ENCODE results near the gene NANOS1. TPM values are rescaled to one million over a fixed set of nuclear protein-coding genes. Genes with fewer than 3 reads are reported as not detected.
"Not testable (repeated sequence)": the region's sequence is repeated elsewhere in the genome, so short reads cannot be mapped to it uniquely, and the experiment has no call there.

NANOS1 gene
- total RNA-seq, 1 donor from 2014 or later: 3.1 TPM

DNA sequence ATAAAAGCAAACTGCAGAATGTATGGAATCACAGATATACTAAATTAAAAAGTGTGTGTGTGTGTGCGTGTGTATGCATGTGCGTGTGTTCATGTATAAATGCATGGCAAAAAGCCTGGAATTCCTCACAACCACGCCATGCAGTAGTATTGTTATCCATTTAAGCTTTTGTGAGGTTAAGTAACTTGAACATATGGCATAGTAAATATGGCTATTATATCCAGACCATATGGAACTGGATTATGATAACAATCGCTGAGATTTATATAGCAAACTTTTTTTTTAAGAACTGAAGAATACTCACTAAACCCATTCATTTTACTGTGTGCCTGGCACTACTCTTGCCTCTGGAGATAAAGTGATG lies 22.3 kb upstream of the NANOS1 start:
- DNase-seq (ENCODE audit: low spot score): no peak

DNA sequence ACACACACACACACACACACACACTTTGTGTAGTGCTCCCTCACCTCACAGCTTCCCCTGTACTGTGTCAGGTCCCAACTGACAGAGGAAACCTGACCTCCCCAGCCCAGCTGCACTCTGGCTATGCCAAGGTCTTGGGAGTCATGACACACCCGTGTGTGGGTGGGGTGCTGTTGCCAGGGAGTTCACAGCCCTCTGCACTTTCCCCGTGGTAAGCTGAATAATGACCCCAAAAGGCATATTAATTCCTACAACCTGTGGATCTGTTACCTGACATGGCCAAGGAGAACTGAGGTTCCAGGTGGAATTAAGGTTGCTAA lies 8.9 kb upstream of the NANOS1 start:
- DNase-seq (ENCODE audit: low spot score): no peak

DNA sequence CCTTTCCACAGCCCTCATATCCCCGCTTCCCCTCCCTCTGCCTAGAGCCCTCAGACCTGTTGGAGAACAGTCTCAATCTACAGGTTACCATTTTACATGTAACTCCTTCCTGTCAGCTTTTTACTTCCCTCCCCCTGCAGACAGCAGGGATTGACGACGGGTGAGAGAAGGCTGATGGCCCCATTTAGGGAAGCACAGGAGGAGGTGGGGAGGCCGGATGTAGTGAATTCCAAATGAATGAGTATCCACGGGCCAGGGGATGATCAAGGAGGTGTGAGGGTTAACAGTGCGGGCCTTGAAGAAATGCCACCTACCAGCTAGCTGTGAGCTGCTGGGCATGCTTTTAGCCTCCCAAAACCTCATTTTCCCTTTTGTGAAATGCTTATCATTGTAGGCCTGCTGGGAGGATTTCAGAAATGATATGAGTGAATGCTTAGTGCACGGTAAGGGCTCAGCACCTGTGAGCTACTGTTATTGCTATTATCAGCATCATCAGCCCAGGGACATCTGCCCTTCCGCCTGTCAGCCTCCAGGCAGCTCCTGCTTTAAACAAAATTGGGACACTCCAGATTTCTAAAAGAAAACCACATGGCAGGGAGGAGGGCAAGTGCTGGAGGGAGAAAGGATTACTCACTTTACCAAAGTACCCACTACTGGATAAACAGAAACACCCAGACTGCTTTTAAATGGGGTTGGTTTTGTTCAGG lies 6.5 kb upstream of the NANOS1 start:
- no peak for DNase-seq (ENCODE audit: low spot score)

DNA sequence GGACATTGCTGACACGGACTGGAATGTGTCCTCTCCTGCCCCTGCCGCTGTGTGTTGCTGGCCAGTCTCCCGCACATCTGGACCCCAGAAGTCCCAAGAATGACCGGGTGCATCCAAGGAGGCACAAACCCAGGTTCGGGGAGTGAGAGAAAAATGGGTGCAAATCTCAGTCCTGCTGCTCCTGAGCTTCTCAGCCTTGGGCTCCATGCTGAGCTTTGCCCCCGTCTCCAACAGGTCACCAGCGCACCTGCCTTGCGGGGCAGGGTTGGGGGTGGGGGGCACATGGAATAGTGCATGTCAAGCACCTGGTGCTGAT lies 6.0 kb upstream of the NANOS1 start:
- no peak for DNase-seq (ENCODE audit: low spot score)

DNA sequence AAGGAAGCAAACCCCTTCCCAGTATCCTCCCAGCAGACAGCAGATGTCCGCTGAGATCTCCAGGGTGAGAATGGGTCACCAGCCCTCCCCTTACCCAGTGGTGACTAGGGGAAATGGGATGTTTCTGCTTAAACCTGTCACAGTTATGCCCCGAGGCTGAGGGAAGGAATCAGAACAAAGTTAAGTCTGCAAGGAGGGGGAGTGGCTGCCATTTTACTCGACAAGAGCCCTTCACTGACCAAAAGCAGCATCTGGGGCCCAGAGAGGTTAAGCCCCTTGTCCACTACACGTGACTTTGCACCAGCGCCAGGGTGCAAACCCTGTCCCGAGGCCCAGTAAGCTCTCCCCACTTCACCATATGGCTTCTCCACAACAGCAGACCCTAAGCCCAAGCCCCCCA lies 4.6 kb upstream of the NANOS1 start:
- no peak for DNase-seq (ENCODE audit: low spot score)

DNA sequence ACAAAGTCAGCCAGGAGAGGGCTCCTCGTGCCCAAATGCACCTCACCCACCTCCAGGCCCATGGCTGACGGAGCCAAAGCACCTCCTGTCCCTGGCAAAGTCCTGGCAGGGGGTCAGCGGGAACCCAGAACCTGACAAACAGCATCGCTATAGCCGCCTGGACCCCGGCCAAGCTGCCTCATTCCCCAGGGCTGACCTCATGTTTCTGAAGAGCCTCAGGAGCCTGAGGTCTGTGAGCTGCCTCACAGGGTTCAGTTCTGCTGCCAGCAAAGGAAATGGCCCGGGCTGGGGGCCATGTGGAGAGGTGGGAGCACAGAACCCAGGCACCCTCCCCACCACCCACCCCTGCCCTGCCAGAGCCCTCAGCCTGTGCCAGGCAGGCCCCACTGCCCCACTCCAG lies 4.2 kb upstream of the NANOS1 start:
- DNase-seq (ENCODE audit: low spot score): peak; percentile 78

DNA sequence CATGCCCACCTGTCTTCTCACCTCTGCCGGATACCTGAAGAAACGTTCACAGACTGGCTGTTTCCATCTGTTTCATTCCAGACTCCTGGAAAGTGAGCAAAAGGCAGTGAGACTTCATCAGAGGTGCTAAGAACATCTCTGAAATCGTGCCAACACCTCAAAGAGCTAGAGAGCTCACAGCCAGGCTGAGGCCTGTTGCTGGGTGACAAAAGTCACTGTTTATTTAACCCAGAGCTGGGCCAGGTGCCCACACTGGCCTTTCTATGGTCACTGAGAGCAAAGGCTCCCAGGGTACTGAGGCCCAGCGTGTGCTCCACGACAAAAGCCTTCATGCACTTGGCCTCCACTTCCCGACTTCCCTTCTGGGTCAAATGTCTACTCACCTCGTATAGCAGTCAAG lies 3.7 kb upstream of the NANOS1 start:
- DNase-seq (ENCODE audit: low spot score): no peak

DNA sequence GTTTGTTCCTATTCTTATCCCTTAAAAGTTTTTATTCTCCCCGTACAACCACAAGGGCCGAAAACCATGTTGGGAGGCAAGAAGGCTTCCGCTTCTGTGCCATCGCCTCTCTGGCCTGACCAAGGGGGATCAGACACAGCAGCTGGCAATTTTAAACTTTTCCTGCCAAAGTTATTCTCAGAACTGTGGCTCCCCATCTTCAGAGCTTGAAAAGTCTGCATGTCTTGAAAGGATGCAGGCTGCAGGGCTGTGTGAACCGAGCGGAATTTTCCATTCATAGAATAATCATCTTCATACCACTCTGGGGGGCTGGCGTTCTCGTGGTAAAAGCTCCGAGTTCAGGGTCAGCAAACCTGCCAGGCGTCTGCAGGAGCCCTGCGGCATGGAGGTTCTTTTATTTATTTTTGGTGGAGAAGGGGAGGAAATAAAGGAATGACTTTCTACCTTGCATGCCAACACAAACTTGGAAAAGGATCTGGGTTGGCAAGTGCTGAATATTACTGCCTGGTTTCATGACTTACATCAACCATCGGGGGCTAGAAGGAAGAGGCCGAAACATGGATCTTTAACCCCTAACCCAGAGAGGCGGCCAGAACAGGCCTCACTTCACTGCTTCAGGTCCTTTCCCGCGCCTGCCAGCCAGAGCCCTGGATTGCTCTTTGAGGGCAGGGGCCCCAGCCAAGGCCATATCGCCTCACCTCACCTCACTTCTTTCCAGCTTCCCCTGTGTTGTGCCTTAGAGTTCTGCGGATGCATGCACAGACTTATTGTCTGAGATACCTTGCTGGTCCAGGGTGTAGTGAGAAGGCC lies 3.0 kb upstream of the NANOS1 start:
- no peak for DNase-seq (ENCODE audit: low spot score)

DNA sequence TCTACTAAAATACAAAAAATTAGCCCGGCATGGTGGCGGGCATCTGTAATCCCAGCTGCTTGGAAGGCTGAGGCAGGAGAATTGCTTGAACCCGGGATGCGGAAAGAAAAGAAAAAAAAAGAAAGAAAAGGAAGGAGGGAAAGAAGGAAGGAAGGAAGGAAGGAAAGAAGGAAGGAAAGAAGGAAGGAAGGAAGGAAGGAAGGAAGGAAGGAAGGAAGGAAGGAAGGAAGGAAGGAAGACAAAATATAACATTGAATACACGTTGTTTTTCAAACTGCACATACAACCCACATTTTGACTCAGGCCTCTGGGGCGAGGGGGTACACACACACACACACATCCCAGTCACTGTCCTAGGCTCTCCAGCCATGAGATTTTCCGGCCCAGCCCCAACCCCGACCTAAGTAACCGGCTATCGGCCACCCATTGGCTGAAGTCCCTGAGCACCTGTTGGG lies 1.0 kb upstream of the NANOS1 start:
- DNase-seq (ENCODE audit: low spot score): not testable (repeated sequence)

DNA sequence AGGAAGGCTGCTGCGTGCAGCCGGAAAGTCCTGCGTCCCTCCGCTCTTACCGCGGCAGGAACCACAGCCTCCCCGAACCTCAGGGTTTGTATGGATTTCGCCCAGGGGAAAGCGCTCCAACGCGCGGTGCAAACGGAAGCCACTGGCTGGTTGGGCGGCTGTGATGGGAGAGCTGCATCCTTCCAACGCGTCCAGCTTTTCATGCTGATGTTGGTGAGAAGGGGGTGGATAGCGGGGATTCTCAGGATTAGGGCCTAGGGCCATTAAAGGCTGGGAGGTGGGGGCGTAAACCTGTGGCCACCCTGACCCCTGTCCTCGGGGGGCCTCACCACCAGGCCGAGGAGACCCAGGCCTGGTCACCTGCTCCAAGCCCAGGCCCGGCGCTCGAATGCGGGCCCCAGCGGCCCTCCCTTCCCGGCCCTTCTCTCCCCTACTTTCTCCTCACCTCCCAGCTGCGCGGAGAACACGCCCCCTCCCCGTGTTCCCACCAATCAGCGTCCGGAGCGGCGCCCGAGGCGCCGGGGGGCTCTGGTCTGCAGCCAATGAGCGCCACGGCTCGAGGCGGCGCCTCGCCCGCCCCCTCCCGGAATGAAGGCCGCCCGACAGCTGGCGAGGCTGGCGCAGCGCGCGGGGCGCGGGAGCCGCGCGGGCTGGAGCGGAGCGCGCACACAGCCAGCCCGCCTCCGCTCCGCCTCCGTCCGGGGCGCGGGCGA lies 458 bp upstream of the NANOS1 start:
- DNase-seq (ENCODE audit: low spot score): peak; percentile 95

DNA sequence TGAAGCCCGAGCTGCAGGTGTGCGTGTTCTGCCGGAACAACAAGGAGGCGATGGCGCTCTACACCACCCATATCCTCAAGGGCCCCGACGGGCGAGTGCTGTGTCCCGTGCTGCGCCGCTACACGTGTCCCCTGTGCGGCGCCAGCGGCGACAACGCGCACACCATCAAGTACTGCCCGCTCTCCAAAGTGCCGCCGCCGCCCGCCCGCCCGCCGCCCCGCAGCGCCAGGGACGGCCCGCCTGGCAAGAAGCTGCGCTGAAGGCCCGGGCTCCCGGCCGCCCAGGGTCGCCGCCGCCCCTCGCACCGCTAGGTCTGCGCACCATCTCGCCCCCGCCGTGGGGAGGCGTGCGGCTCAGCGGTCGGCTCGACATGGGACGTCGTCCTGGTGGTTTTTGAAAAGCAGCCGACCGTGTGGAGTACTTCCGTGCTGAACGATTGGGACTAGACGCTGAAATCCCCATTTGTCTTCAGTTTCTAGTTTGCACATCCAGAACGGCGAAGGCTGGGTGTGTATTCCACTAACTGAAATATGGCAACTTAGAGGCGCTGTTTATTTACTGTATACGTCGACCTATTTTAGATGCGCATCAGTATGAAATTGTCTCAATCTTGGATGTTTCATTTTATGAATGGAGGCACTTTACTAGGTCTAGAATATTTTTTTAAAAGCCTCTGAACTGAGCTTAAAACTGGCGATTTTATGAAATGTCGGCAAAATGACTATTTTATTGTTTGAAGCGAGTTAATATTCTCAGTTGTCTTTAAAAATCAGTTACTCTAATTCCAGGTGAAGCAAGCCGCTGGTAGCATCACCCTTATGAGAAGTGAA lies 1.1 kb downstream of the NANOS1 start:
- peak; percentile 42 for DNase-seq (ENCODE audit: low spot score)

DNA sequence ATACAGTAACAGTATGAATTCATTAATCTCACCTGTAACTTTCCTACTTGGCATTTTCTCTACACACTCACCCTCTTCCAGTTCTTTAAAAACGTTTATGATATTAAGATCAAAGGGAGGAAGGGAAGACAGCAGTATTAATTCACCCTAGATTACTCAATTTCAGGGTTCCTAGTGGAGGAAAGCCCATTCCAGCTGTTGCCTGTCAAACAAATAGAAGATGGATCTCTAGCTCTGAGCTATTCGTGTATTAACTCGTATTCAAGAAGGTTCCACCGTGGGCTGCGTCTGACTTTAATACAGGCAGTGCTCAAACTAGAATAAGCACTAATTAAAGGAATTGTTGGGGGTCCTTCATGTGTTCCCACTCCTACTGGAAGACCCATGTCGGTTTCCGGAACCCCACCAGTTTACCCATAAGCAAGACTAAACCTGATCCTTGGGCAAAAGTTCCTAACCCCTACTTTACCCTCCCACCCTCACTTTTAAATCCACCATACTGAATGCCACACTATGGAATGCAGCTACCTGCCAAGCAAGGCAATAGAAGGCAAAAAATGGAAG lies 2.1 kb downstream of the NANOS1 start:
- DNase-seq (ENCODE audit: low spot score): no peak

DNA sequence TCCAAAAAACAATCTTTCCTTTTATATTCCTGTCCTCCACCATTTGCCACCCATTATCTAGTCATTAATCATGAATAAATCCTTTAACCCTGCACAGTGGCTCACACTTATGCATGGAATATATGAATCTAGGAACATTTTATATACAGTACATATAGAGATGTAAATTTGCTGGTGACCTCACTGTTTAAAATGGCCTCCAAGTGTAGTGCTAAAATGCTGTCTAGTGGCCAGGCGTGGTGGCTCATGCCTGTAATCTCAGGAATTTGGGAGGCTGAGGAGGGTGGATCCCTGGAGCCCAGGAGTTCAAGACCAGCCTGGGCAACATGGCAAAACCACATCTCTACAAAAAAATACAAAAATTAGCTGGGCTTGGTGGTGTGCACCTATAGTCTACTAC lies 9.6 kb downstream of the NANOS1 start:
- DNase-seq (ENCODE audit: low spot score): no peak

DNA sequence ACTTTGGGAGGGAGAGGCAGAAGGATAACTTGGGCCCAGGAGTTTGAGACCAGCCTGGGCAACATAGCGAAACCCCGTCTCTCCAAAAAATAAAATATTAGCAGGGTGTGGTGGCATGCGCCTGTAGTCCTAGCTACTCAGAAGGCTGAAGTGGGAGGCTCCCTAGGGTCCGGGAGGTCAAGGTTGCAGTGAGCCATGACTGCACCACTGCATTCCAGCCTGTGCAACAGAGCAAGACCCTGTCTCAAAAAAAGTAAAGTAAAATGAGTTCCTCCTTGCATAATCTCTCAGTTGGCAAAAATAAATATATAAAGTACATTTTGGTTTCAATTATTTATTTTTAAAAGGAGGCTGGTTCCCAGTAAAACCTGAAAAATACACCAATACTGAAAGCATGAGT lies 11.8 kb downstream of the NANOS1 start:
- no peak for DNase-seq (ENCODE audit: low spot score)

DNA sequence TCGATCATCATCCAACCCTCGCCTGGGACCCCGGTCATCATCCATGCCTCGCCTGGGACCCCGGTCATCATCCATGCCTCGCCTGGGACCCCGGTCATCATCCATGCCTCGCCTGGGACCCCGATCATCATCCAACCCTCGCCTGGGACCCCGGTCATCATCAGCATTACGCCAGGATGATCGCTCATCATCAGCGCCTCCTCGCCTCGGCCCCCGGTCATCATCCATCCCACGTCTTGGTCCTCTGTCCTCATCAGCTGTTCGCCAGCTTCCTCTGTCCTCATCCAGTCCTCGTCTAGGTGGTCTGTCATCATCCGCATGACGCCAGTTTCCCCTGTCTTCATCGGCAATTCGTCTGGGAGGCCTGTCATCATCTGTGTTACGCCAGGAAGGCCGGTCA lies 12.7 kb downstream of the NANOS1 start:
- DNase-seq (ENCODE audit: low spot score): no peak

DNA sequence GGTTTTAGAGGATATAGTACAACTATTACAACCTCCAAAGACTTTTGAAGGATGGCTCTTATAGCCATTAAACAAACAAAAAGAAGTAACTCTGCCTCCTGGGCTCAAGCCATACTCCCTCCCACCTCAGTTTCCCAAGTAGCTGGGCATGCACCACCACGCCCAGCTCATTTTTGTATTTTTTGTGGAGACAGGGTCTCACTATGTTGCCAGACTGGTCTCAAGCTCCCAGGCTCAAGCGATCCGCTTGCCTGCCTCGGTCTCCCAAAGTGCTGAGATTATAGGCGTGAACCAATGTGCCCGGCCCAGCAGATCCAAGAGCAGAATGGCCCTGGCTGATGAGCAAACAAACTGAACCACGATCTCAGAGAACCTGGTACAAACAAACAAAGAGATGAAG lies 16.0 kb downstream of the NANOS1 start:
- DNase-seq (ENCODE audit: low spot score): no peak

DNA sequence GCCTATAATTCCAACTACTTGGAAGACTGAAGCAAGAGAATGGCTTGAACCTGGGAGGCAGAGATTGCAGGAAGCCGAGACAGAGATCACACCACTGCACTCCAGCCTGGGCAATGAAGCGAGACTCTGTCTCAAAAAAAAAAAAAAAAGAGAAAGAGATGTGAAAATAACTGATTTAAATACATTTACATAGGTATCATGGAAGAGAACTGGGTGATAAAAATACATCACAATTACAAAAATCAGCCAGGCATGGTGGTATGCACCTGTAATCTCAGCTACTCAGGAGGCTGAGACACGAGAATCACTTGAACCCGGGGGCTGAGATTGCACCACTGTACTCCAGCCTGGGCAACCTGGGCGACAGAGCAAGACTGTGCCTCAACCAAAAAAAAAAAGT lies 19.8 kb downstream of the NANOS1 start:
- DNase-seq (ENCODE audit: low spot score): no peak

DNA sequence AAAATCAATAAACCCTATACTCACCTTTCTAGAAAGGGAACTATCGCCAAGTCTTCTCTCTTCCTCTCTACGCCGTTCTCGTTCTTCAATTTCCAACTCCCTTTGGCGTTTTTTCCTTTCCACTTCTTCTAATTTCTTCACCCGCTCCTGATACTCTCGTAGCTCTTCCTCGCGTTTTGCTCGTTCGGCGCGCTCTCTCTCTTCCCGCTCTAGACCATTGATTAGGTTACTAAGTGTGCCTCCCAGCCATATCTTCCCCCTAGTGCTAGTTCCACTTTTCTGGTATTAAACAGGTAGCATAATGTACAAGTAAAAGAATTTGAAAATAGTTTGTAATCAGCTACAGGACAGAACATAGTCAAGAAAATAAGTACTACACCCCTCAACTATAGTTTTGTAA lies 20.3 kb downstream of the NANOS1 start:
- DNase-seq (ENCODE audit: low spot score): no peak

DNA sequence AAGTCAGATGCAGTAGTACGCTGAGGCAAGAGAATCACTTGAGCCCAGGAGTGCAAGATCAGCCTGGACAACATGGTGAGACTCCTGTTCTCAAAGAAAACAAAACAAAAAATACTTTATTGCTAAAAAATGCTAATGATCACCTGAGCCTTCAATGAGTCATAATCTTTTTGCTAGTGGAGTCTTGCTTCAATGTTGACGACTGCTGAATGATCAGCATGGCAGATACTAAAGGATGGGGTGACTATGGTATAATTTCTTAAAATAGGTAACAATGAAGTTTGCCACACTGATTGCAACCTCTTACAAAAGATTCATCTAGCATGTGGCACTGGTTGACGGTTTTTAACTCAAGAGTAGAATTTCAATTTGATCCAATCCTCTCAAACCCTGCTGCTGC lies 22.3 kb downstream of the NANOS1 start:
- no peak for DNase-seq (ENCODE audit: low spot score)

DNA sequence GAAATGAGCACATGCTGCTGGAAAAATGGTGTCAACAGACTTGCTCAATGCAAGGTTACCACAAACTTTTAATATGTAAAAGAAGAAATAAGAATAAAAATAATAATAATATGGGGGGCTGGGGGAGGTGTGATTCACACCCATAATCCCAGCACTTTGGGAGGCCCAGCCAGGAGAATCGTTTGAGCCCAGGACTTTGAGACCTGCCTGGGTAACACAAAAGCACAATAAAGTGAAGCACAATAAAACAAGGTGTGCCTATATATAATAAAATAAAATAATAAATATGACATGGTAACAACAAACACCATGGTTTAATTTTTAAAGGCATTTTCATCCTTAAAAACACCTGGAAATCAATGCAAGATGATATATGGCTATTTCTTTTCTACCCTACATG lies 26.0 kb downstream of the NANOS1 start:
- no peak for DNase-seq (ENCODE audit: low spot score)

DNA sequence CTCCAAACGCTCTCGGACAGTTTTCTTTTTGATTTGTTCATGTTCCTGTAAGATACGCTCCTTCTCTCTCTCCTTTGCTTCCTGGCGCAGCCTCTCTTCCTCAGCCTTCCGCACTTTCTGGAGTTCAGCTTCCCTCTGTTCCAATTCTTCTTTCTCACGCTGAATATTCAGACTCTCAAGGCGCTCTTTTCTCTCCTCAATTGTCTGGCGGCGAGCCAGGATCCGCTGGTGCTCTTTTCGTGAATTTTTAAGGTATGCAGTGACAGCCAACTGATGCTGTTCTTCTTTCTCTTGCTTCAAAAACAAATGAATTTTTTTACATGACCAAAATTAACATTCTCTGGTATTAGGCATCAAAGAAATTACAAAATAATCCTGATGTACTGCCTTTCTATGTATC lies 28.5 kb downstream of the NANOS1 start:
- no peak for DNase-seq (ENCODE audit: low spot score)

DNA sequence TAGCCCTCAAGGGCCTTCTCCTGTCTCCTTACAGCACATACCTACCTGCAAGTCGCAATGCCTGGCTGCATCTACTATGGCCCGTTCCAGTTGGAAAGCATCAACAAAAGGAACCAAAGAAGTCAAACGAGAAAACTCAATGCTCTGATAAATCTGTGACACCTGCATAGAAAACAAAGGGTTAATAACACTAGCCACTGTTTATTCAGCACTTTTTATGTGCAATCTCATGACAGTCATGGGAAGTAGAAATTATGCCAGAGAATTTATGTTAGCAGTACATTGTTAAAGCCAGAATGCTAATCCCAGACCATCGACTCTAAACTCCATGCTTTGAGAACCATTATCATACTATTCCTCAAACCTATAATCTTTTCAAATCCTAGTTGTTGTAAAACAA lies 30.0 kb downstream of the NANOS1 start:
- no peak for DNase-seq (ENCODE audit: low spot score)
